GM19463 (cell line): ENCODE results near the gene WDR11.

Experiments
- ATAC-seq: cut with Tn5 transposase; IDR thresholded peaks from one replicate; pipeline ENCODE4 v1.9.1; 2021; ENCODE audit warnings: mild to moderate bottlenecking, moderate library complexity; ENCODE audit not compliant: unreplicated experiment

WDR11 gene

GRCh38 chr10:120850911-120851865 lies at the start of gene WDR11:
Gene WDR11, plus strand, starts transcription at chr10:120851362. Its CDS starts 59 bp downstream, at chr10:120851421.
- peak; percentile 95 for ATAC-seq

GRCh38 chr10:120802935-120803334 lies 48.2 kb upstream of the WDR11 start:
- no peak for ATAC-seq

- ATAC-seq = no peak
Observed at GRCh38 chr10:120803972-120804371, 47.2 kb upstream of the WDR11 start.

- no peak for ATAC-seq
Observed at GRCh38 chr10:120805014-120805812, 45.9 kb upstream of the WDR11 start.

GRCh38 chr10:120806081-120806480 lies 45.1 kb upstream of the WDR11 start:
- ATAC-seq = no peak

GRCh38 chr10:120810298-120810697 lies 40.9 kb upstream of the WDR11 start:
- ATAC-seq = no peak

- no peak for ATAC-seq
Observed at GRCh38 chr10:120813085-120813484, 38.1 kb upstream of the WDR11 start.

GRCh38 chr10:120818301-120818700 lies 32.9 kb upstream of the WDR11 start:
- no peak for ATAC-seq

- no peak for ATAC-seq
Observed at GRCh38 chr10:120819366-120819765, 31.8 kb upstream of the WDR11 start.

GRCh38 chr10:120823266-120823665 lies 27.9 kb upstream of the WDR11 start:
- no peak for ATAC-seq

- ATAC-seq = no peak
Observed at GRCh38 chr10:120824881-120825309, 26.3 kb upstream of the WDR11 start.

GRCh38 chr10:120825878-120826769 lies 25.0 kb upstream of the WDR11 start:
- no peak for ATAC-seq

- peak; percentile 79 for ATAC-seq
Observed at GRCh38 chr10:120827251-120827875, 23.8 kb upstream of the WDR11 start.

GRCh38 chr10:120828763-120829319 lies 22.3 kb upstream of the WDR11 start:
- no peak for ATAC-seq

- ATAC-seq = no peak
Observed at GRCh38 chr10:120832106-120832505, 19.1 kb upstream of the WDR11 start.

GRCh38 chr10:120833222-120833928 lies 17.8 kb upstream of the WDR11 start:
- no peak for ATAC-seq

GRCh38 chr10:120835603-120836002 lies 15.6 kb upstream of the WDR11 start:
- ATAC-seq = no peak

GRCh38 chr10:120838941-120839340 lies 12.2 kb upstream of the WDR11 start:
- no peak for ATAC-seq

- no peak for ATAC-seq
Observed at GRCh38 chr10:120841522-120842189, 9.5 kb upstream of the WDR11 start.
